Amniotic stem cell (primary cell): ENCODE measurements around the gene KIAA0513.
"Not testable (repeated sequence)": the region's sequence is repeated elsewhere in the genome, so short reads cannot be mapped to it uniquely, and the experiment has no call there.

Experiments used
- DNase-seq: peaks from one replicate; lab custom pipeline; 2025; lab: John Stamatoyannopoulos, UW

Gene KIAA0513

GRCh38 chr16:85049706-85050305, 22.2 kb downstream of the KIAA0513 start:
- no peak for DNase-seq

- no peak for DNase-seq
Observed at GRCh38 chr16:85051067-85051581, 23.5 kb downstream of the KIAA0513 start.

- DNase-seq: no peak
Observed at GRCh38 chr16:85051683-85052082, 24.1 kb downstream of the KIAA0513 start.

GRCh38 chr16:85052536-85052935, 24.9 kb downstream of the KIAA0513 start:
- DNase-seq: no peak

GRCh38 chr16:85054321-85054720, 26.7 kb downstream of the KIAA0513 start:
- DNase-seq: not testable (repeated sequence)

- DNase-seq: no peak
Observed at GRCh38 chr16:85054948-85055492, 27.4 kb downstream of the KIAA0513 start.

- DNase-seq: no peak
Observed at GRCh38 chr16:85055493-85056210, 28.1 kb downstream of the KIAA0513 start.

GRCh38 chr16:85056211-85056748, 28.7 kb downstream of the KIAA0513 start:
- no peak for DNase-seq

GRCh38 chr16:85057212-85057889, 29.8 kb downstream of the KIAA0513 start:
- no peak for DNase-seq

GRCh38 chr16:85057948-85058347, 30.4 kb downstream of the KIAA0513 start:
- no peak for DNase-seq

- no peak for DNase-seq
Observed at GRCh38 chr16:85058909-85059308, 31.3 kb downstream of the KIAA0513 start.

- DNase-seq: no peak
Observed at GRCh38 chr16:85061566-85061965, 34.0 kb downstream of the KIAA0513 start.

- no peak for DNase-seq
Observed at GRCh38 chr16:85062323-85062722, 34.7 kb downstream of the KIAA0513 start.

- no peak for DNase-seq
Observed at GRCh38 chr16:85062845-85063244, 35.2 kb downstream of the KIAA0513 start.

- DNase-seq: no peak
Observed at GRCh38 chr16:85064186-85064585, 36.6 kb downstream of the KIAA0513 start.

GRCh38 chr16:85065099-85065498, 37.5 kb downstream of the KIAA0513 start:
- DNase-seq: no peak

- no peak for DNase-seq
Observed at GRCh38 chr16:85066346-85066885, 38.8 kb downstream of the KIAA0513 start.

GRCh38 chr16:85067024-85067423, 39.4 kb downstream of the KIAA0513 start:
- no peak for DNase-seq

GRCh38 chr16:85067426-85067825, 39.8 kb downstream of the KIAA0513 start:
- DNase-seq: no peak

GRCh38 chr16:85068746-85069145, 41.2 kb downstream of the KIAA0513 start:
- DNase-seq: no peak

- no peak for DNase-seq
Observed at GRCh38 chr16:85069171-85069570, 41.6 kb downstream of the KIAA0513 start.
